Sigmoid colon (tissue), 7 donors: ENCODE results near the gene ADAMTS2. TPM values are rescaled to one million over a fixed set of nuclear protein-coding genes. Genes with fewer than 3 reads are reported as not detected.
"Not testable (repeated sequence)": the region's sequence is repeated elsewhere in the genome, so short reads cannot be mapped to it uniquely, and the experiment has no call there.

ENCODE experiments used
- DNase-seq: peaks from one replicate; pipeline ENCODE4 v3.0.0-alpha.2; 2019
- H3K27ac ChIP-seq, 4 donors: fragments of 200-600 bp; sonication (generic); one replicate each; pipeline ENCODE4 v1.5.1; 2016 to 2019; ENCODE audit warnings: mild to moderate bottlenecking in 1 of 4
- H3K27me3 ChIP-seq, 3 donors: fragments of 200-600 bp; sonication (generic); one replicate each; pipeline ENCODE4 v1.5.1; 2019; ENCODE audit warnings: mild to moderate bottlenecking in 1 of 3
- H3K36me3 ChIP-seq, 4 donors: fragments of 200-600 bp; sonication (generic); one replicate each; pipeline ENCODE4 v1.5.1; 2016 to 2019
- H3K4me1 ChIP-seq, 4 donors: fragments of 200-600 bp; sonication (generic); one replicate each; pipeline ENCODE4 v1.5.1; 2017 to 2019
- H3K4me3 ChIP-seq, 4 donors: fragments of 200-600 bp; sonication (generic); one replicate each; pipeline ENCODE4 v1.5.1; 2017 to 2019; ENCODE audit warnings: mild to moderate bottlenecking in 2 of 4, moderate library complexity in 1 of 4
- H3K9me3 ChIP-seq, 4 donors: fragments of 200-600 bp in 3 of 4; sonication (generic) in 3 of 4; one replicate each; pipeline versions ENCODE4 v1.5.1 to v1.6.1; 2013 to 2019
- EP300 ChIP-seq, 4 donors: sonication (generic); formaldehyde crosslinking; IDR thresholded peaks; one replicate each; pipeline ENCODE4 v1.6.1; 2017; ENCODE audit warnings: antibody characterized with exemption in 4 of 4
- POLR2A ChIP-seq, 2 donors: fragments of 450-650 bp; IDR thresholded peaks; one replicate each; pipeline ENCODE4 v1.6.1; 2016; ENCODE audit warnings: antibody characterized with exemption in 2 of 2, mild to moderate bottlenecking in 2 of 2, moderate library complexity in 2 of 2
- POLR2AphosphoS5 ChIP-seq, 4 donors: sonication (generic); formaldehyde crosslinking; IDR thresholded peaks; one replicate each; pipeline ENCODE4 v1.6.1; 2017; ENCODE audit warnings: antibody characterized with exemption in 4 of 4
- WGBS, 2 donors: extraction: QIAGEN DNeasy Blood & Tissue Kit; methylation state at CpG; one replicate each; pipeline ENCODE4 v1.1.7; 2013; 5-methylcytosine and 5-hydroxymethylcytosine counted together
- intact Hi-C: fragments of 100-400 bp; cut with DNase I; formaldehyde crosslinking; loops from one replicate; pipeline ENCODE4 v1.15.1; 2023
- polyA plus RNA-seq, 3 donors: library from polyadenylated mRNA; stranded (reverse); fragments of 200-250 nt; gene quantifications; one replicate each; pipeline ENCODE4 v1.2.3, GENCODE V29; 2013
- total RNA-seq, 4 donors: library from RNA; depleted of rRNA; stranded (reverse); fragments of >200 nt; gene quantifications; one replicate each; pipeline ENCODE4 v1.1.0, GENCODE V29; 2016
- TF ChIP-seq, protein P1 (sequence below), 4 experiments: fragments of 450-650 bp in 3 of 4; fragments of 200-600 bp in 1 of 4; IDR thresholded peaks; one replicate each; pipeline ENCODE4 v1.5.1; 2016 to 2019; ENCODE audit warnings: antibody characterized with exemption in 4 of 4, mild to moderate bottlenecking in 3 of 4, moderate library complexity in 2 of 4
- donor health status: healthy with polysubstance abuse.
- donor health status: Bipolar disorder and iron deficiency.
- donor health status: healthy.

ADAMTS2 gene
- total and polyA plus RNA-seq, 7 donors, result 0.69 to 33.2 (median 9.2) TPM

DNA sequence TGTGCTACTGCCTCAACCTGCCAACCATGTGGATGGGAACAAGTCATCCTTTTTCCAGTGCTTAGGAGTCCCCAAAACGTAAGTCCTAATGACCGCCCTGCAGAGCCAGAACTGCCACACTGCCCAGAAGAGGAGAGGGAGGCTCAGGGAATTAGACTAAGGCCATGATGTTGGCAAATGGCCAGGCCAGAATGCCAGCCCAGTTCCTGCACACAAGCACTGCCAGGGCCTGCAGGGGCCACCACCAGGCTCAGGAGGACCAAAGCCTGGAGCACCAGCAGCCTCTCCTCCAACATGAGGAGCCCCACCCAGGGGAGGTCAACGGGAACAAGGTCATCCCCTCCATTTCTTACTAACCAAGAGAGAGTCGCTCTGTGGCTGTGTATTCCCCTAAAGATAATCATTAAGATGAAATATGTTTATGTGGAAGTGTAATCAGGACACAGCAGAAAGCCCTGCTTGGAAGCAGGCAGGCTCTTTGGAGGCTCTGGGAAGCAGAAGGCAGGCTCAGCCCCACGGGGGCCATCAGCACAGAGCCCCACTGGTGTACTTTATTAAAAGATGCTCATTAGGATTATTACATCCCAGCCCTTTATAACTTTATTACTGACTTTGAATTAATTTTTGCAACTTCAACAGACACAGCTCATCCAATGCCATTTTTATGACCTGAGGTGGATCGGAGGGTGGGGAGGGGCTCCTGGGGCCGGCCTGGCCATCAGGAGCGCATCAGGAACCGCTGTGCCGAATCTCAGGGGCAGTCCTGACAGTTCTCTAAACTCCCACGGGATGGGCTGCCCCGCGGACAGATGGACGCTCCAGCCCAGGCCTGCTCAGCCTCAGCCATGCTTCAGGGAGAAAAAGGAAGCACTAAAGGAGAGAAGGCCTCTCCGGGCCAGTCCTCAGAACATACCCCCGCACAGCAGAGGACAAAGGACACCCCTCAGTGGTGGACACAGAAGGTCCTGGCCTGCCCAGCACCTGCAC is 127.0 kb downstream of the ADAMTS2 start:
- TF ChIP-seq POLR2A (IDR thresholded peaks at IDR 0.05), result no peak
- no peak for TF ChIP-seq POLR2AphosphoS5 (IDR thresholded peaks at IDR 0.05)
- TF ChIP-seq, protein P1, sequence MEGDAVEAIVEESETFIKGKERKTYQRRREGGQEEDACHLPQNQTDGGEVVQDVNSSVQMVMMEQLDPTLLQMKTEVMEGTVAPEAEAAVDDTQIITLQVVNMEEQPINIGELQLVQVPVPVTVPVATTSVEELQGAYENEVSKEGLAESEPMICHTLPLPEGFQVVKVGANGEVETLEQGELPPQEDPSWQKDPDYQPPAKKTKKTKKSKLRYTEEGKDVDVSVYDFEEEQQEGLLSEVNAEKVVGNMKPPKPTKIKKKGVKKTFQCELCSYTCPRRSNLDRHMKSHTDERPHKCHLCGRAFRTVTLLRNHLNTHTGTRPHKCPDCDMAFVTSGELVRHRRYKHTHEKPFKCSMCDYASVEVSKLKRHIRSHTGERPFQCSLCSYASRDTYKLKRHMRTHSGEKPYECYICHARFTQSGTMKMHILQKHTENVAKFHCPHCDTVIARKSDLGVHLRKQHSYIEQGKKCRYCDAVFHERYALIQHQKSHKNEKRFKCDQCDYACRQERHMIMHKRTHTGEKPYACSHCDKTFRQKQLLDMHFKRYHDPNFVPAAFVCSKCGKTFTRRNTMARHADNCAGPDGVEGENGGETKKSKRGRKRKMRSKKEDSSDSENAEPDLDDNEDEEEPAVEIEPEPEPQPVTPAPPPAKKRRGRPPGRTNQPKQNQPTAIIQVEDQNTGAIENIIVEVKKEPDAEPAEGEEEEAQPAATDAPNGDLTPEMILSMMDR (IDR thresholded peaks at IDR 0.05), result no peak
- TF ChIP-seq EP300 (IDR thresholded peaks at IDR 0.05), result no peak
- Histone ChIP-seq H3K27me3 (no peaks in the 10 kb centered on the region), H3K27ac (no peak overlapping the region), H3K4me3 (no peak overlapping the region), H3K36me3 (no peaks in the 10 kb centered on the region), H3K9me3 (no peaks in the 10 kb centered on the region), H3K4me1 (peaks cover 0 to 5% (median 0%) of the 10 kb centered on the region in 4 donors)
- DNase-seq, result no peak
- intact Hi-C loops, result no loop called here
- WGBS, 2 donors, result 57 to 74% methylated on average over 16 of the region's 16 CpGs

DNA sequence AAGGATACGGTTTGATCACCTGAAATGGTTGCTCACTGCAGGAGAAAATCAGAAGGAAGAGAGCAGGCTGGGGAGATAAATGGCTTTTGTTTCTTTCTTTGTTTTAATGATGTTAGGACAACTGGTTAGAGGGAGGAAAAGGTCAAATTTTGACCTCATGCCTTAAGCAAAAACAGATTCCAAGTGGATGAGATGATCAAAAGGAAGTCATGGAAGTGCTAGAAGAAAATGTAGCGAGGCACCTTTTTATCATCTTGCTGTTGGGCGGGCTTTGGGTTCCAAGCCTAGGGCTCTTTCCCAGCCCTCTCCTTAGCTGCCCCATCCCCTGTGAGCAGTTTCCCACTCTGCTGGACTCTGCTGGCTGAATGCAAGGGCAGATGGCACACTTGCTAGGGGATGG is 127.9 kb downstream of the ADAMTS2 start:
- H3K9me3 ChIP-seq, result no peaks in the 10 kb centered on the region
- H3K36me3 ChIP-seq, result no peaks in the 10 kb centered on the region
- no peak for DNase-seq
- WGBS, 2 donors, result 58 to 83% methylated on average over 3 of the region's 3 CpGs
- no peak overlapping the region for H3K27ac ChIP-seq
- intact Hi-C loops, result no loop called here
- TF ChIP-seq POLR2AphosphoS5 (IDR thresholded peaks at IDR 0.05) (no peak), EP300 (IDR thresholded peaks at IDR 0.05) (no peak), POLR2A (IDR thresholded peaks at IDR 0.05) (no peak)
- TF ChIP-seq, protein P1 (IDR thresholded peaks at IDR 0.05), result no peak
- H3K27me3 ChIP-seq, result no peaks in the 10 kb centered on the region
- H3K4me3 ChIP-seq, result no peak overlapping the region
- peaks cover 0 to 5% (median 0%) of the 10 kb centered on the region in 4 donors for H3K4me1 ChIP-seq

DNA sequence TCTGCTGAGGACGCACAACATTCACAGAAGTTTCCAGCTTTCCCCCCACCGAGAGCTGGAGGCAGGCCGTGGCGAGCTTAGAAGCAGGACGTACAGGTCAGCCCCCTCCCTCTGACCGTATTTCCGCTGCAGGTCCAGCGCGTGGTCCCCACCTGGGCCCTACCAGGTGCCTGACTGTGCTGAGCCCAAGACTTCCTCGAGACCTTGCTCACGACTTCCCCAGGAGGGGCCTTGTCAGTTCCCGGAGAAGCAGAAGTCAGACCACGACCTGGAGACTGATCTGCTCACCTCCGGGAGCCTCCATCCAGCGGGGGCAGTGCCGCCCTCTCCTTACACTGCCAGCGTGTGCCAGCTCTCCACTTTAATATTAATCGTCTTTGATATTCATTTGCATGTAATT is 128.9 kb downstream of the ADAMTS2 start:
- H3K4me3 ChIP-seq, H3K27me3 ChIP-seq, H3K27ac ChIP-seq, intact Hi-C loops, H3K36me3 ChIP-seq, H3K9me3 ChIP-seq, DNase-seq, H3K4me1 ChIP-seq: not testable (repeated sequence)
- 86 to 90% methylated on average over 18 of the region's 18 CpGs for WGBS, 2 donors

DNA sequence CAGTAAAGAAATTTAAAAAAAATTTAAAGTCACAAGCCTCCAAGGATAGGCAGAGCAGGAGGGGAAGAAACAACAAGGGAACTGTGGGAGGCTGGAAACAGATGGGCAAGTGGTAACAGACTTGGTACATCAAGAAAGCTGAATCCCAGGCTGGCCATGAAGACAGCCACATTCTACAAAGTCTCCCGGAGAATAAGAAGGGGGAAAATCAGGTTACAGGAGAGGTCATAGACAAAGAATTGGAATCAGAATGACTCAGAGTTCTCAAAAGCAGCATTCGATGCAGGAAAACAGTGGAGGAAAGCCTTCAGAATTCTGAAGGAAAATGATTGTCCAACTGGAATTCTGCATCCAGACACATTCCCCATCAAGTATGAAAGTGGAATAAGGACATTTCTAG is 129.7 kb downstream of the ADAMTS2 start:
- intact Hi-C loops, result no loop called here
- WGBS, 2 donors, result 76 to 90% methylated on average over 2 of the region's 2 CpGs
- no peak for TF ChIP-seq POLR2AphosphoS5 (IDR thresholded peaks at IDR 0.05)

DNA sequence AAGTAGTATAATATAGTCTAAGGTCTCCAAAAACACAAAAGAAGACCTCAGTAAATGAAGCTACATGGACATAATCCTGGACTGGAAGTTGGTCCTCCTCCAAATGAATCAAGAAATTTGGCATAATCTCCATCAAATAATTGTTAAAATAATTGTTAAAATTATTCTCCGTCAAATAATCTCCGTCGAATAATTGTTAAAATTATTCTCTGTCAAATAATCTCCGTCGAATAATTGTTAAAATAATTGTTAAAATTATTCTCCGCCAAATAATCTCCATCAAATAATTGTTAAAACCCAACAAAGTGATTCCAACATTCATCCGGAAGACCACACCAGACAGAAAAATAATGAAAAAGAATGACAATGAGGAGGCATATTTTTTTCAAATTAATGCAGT is 130.6 kb downstream of the ADAMTS2 start:
- 90 to 98% methylated on average over 7 of the region's 7 CpGs for WGBS, 2 donors
- no peaks in the 10 kb centered on the region for H3K36me3 ChIP-seq
- no peak overlapping the region for H3K27ac ChIP-seq
- intact Hi-C loops, result no loop called here
- no peak for DNase-seq
- TF ChIP-seq POLR2AphosphoS5 (IDR thresholded peaks at IDR 0.05) (no peak), EP300 (IDR thresholded peaks at IDR 0.05) (no peak), POLR2A (IDR thresholded peaks at IDR 0.05) (no peak)
- TF ChIP-seq, protein P1 (IDR thresholded peaks at IDR 0.05), result no peak
- no peaks in the 10 kb centered on the region for H3K9me3 ChIP-seq
- no peak overlapping the region for H3K4me3 ChIP-seq
- no peaks in the 10 kb centered on the region for H3K27me3 ChIP-seq
- peaks cover 0 to 5% (median 0%) of the 10 kb centered on the region in 4 donors for H3K4me1 ChIP-seq

More for the DNA sequence above, 129.7 kb downstream of the ADAMTS2 start:
- DNase-seq, result no peak
- no peaks in the 10 kb centered on the region for H3K27me3 ChIP-seq
- H3K36me3 ChIP-seq, result no peaks in the 10 kb centered on the region
- no peak overlapping the region for H3K27ac ChIP-seq
- peaks cover 0 to 5% (median 0%) of the 10 kb centered on the region in 4 donors for H3K4me1 ChIP-seq
- no peak overlapping the region for H3K4me3 ChIP-seq
- no peaks in the 10 kb centered on the region for H3K9me3 ChIP-seq
